Measurements from ENCODE around the gene ARFGEF2. TPM values are rescaled to one million over a fixed set of nuclear protein-coding genes. Genes with fewer than 3 reads are reported as not detected.

The ARFGEF2 gene
- total RNA-seq, 2 experiments from 2014 or later, result 19.8 to 20.6 TPM

DNA sequence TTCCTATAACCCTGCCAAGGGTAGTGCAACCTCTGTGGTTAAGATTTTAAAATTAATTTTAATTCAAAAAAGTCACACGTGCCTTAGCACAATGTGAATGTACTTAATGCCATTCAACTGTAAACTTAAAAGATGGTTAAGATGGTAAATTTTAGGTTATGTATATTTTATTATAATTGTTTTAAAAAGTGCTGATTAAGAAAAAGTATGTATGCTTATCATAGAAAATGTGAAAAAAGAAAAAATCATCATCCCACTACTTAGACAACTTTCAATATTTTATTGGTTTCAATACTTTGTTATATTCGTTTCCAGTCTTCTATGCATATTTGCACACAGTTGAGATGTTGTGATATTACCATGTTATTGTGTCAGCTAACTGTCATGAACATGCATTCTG, 18.7 kb downstream of the ARFGEF2 start:
- H3K36me3 Mint-ChIP-seq, result peaks cover 13% of the 10 kb centered on the region
- no peak overlapping the region for H3K27ac Mint-ChIP-seq
- H3K27me3 Mint-ChIP-seq, result no peaks in the 10 kb centered on the region
- ATAC-seq (ENCODE audit: low read depth), result no peak
- no peak for DNase-seq
- no peak overlapping the region for H3K4me3 Mint-ChIP-seq
- H3K4me1 Mint-ChIP-seq, result peaks cover 9% of the 10 kb centered on the region
- POLR2A ChIA-PET, result interaction anchor here (1.1 kb wide), 1 partner anchor 35 kb away, joined by 3 read pairs; no protein-coding TSS in a partner anchor
- no peaks in the 10 kb centered on the region for H3K9me3 Mint-ChIP-seq

DNA sequence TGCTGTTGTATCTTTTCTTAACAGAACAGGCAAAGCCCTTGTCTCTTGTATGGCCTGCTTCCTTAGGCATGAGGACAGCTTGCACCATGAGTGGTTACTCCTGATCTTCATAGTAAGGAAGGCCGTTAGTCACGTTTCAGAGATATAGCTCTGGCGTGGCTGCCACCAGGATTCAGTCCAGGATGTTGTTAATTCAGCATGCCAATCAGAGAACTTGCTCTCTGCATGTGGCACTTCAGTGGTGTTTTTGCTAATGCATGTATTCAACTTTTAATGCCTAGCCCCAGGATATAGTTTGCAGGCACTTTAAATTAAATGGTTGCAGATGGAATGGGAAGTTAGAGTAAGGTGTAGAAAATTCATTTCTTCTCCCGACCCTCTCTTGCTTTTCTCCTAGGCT, 20.0 kb downstream of the ARFGEF2 start:
- Mint-ChIP-seq H3K27ac (no peak overlapping the region), H3K9me3 (no peaks in the 10 kb centered on the region), H3K36me3 (peaks cover 13% of the 10 kb centered on the region), H3K4me3 (no peak overlapping the region), H3K4me1 (peaks cover 9% of the 10 kb centered on the region), H3K27me3 (no peaks in the 10 kb centered on the region)
- DNase-seq, result no peak
- POLR2A ChIA-PET, result interaction anchor here (0.5 kb wide), 1 partner anchor 11 kb away, joined by 3 read pairs; no protein-coding TSS in a partner anchor
- no peak for ATAC-seq (ENCODE audit: low read depth)

DNA sequence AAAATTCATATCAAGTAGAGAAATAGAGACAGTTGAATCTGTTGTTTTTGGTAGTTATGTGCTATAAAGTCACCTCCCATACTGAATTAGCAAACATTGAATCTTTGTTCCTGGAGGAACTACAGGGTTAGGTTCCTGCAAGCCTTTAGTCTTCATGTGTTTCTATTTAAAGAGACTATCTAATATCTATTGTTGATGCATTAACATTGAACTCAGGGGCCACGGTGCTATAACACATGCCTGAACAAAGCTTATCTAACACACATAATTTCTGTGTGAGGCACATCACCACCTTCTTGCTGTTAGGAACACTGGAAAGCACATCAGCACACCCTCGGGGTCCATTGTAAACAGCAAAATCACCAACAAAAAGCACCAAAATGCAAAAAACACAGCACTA, 21.2 kb downstream of the ARFGEF2 start:
- DNase-seq (no peak), ATAC-seq (ENCODE audit: low read depth) (no peak)
- Mint-ChIP-seq H3K4me1 (peaks cover 9% of the 10 kb centered on the region), H3K27ac (no peak overlapping the region), H3K9me3 (no peaks in the 10 kb centered on the region), H3K27me3 (no peaks in the 10 kb centered on the region), H3K36me3 (peaks cover 8% of the 10 kb centered on the region), H3K4me3 (no peak overlapping the region)
- POLR2A ChIA-PET, result no interaction called here

DNA sequence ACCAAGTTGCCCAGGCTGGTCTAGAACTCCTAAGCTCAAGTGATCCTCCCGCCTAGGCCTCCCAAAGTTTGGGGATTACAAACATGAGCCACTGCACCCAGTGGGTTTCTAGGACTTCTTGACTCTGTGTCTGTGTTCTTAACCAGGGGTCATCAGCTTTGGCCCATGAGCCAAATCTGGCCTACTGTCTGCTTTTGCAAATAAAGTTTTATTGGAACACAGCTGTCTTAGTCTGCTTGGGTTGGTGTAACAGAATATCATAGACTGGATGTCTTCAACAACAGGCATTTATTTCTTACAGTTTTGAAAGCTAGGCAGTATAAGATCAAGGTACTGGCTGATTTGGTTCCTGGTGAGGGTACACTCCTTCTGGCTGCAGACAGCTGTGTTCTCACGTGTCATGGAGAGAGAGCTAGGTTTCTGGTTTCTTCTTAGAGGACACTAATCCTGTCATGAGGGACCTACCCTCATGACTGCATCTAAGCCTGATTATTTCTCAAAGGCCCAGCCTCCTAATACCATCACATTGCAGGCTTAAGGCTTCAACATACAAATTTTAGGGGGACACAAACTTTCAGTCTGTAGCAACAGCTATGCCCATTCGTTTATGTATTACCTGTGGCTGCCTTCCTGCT, 23.3 kb downstream of the ARFGEF2 start:
- Mint-ChIP-seq H3K27ac (no peak overlapping the region), H3K4me3 (no peak overlapping the region), H3K27me3 (no peaks in the 10 kb centered on the region), H3K36me3 (peaks cover 8% of the 10 kb centered on the region), H3K9me3 (no peaks in the 10 kb centered on the region), H3K4me1 (peaks cover 1% of the 10 kb centered on the region)
- POLR2A ChIA-PET, result no interaction called here
- DNase-seq (no peak), ATAC-seq (ENCODE audit: low read depth) (no peak)

DNA sequence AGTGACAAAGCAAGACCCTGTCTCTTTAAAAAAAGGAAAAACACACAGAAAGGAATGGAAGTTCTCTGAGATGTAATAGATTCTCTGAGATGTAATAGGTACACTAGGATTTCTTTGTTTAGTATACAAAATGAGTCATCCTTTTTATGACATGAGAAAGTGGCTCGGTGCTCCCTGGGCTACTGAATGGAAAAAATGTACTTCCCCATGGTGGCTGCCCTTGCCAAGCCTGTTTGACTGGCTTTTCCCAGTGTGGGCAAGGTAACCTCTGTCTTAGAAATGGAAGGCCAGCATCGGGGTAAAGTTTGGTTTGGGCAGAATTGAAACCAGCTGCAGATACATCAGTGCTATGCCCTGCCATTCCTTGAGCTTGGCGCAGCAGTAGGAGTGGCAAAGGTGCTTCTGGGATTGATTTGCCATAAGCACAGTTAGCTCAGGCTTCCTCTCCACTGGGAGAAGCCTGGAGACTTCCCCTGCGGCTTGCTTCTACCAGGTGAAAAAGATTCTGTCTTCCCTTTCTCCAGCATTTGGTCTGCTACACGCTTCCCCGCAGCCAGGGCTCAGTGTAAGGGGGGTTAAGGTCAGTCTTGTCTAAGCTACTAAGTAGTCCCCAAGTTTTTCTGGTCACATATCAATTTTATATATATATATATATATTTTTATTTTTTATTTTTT, 24.5 kb downstream of the ARFGEF2 start:
- POLR2A ChIA-PET, result interaction anchor here (0.9 kb wide), 1 partner anchor 26 kb away, joined by 3 read pairs; no protein-coding TSS in a partner anchor
- no peaks in the 10 kb centered on the region for H3K9me3 Mint-ChIP-seq

DNA sequence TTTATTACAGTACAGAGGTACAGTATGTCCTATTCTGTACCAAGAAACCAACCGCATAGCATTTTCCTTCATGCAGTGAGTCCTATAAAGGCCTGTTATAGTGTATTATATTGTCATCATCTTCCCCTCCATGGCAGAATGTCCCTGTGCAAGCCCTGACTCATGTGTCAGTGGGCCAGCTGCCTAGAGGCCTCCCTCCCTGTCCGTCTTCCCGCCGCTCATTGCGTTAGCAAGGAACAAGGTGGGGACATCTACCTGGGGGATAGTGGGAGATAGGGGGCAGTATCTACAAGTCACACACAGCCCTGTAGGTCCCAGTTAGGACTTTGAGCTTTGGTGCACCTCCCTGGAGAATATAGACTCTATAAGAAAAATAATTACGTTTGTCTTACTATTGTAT, 27.1 kb downstream of the ARFGEF2 start:
- no peaks in the 10 kb centered on the region for H3K9me3 Mint-ChIP-seq
- peaks cover 6% of the 10 kb centered on the region for H3K36me3 Mint-ChIP-seq
- peaks cover 3% of the 10 kb centered on the region for H3K4me1 Mint-ChIP-seq
- H3K4me3 Mint-ChIP-seq, result no peak overlapping the region
- no peak for ATAC-seq (ENCODE audit: low read depth)
- DNase-seq, result no peak
- POLR2A ChIA-PET, result no interaction called here
- H3K27ac Mint-ChIP-seq, result no peak overlapping the region
- no peaks in the 10 kb centered on the region for H3K27me3 Mint-ChIP-seq

More for the DNA sequence above, 24.5 kb downstream of the ARFGEF2 start:
- DNase-seq (no peak), ATAC-seq (ENCODE audit: low read depth) (no peak)
- no peaks in the 10 kb centered on the region for H3K27me3 Mint-ChIP-seq
- H3K36me3 Mint-ChIP-seq, result peaks cover 8% of the 10 kb centered on the region
- no peak overlapping the region for H3K27ac Mint-ChIP-seq
- no peak overlapping the region for H3K4me3 Mint-ChIP-seq
- H3K4me1 Mint-ChIP-seq, result no peaks in the 10 kb centered on the region

DNA sequence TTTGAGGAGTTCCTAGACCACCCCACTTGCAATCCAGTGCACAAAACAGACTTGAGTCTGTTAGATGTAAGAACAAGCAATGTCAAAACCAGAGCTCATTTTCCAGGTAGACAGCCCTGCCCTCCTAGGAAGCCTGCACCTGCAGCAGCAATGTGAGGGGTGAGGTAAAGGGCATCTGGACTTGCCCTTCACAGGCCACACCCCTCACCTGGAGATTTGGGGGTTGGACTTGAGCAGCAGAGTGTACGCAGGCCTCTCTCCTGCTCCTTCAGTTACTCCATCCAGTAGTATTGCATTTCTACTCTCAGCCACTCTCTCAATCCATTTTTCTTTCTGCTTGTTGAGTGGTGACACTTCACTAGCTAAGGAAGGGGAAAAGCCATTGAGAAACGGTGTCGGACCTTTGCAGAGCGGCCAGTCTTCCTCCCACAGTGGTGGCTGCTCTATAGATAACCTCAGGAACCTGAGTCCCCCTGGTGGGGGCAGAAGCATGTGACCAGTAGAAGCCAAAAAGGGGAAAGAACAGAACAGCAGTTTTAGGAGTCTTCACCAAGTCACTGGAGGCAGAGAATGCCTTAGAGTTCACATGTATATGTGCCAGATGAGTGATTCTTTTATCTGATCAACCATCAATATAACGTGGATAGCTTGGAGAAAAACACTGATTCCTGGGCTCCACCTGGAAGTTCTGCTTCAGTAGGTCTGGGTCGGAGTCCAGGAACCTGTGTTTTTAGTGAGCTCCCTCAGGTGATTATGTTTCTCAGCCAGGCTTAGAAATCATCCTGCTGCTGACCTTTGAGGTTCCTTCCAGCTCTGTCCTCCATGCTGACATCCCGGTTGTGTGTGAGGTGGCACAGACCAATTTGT, 28.0 kb downstream of the ARFGEF2 start:
- no peak overlapping the region for H3K4me3 Mint-ChIP-seq
- peaks cover 3% of the 10 kb centered on the region for H3K4me1 Mint-ChIP-seq
- DNase-seq, result no peak
- no peak overlapping the region for H3K27ac Mint-ChIP-seq
- no peaks in the 10 kb centered on the region for H3K9me3 Mint-ChIP-seq
- no peaks in the 10 kb centered on the region for H3K27me3 Mint-ChIP-seq
- POLR2A ChIA-PET, result interaction anchor here (0.6 kb wide), 1 partner anchor 11 kb away, joined by 4 read pairs; no protein-coding TSS in a partner anchor
- peaks cover 5% of the 10 kb centered on the region for H3K36me3 Mint-ChIP-seq
- no peak for ATAC-seq (ENCODE audit: low read depth)

DNA sequence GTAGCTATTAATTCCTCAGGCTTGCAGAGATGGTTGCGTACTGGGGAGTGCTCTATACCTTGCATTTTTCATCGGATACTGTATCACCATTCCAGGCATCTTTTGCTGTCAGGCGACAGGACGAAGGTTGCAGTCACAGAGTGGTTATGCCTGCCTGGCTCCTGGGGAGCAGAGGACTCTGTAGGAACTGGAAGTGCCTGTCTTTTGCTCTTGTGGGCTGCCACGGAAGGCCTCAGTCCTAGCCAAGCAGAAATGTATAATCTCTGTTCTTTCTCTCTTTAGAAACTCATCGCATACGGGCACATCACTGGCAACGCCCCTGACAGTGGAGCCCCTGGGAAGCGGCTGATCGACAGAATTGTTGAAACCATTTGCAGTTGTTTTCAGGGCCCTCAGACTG, 29.5 kb downstream of the ARFGEF2 start:
- POLR2A ChIA-PET, result no interaction called here
- Mint-ChIP-seq H3K4me1 (peaks cover 3% of the 10 kb centered on the region), H3K27ac (no peak overlapping the region), H3K4me3 (no peak overlapping the region), H3K27me3 (no peaks in the 10 kb centered on the region), H3K36me3 (peaks cover 10% of the 10 kb centered on the region), H3K9me3 (no peaks in the 10 kb centered on the region)
- no peak for ATAC-seq (ENCODE audit: low read depth)
- DNase-seq, result no peak

DNA sequence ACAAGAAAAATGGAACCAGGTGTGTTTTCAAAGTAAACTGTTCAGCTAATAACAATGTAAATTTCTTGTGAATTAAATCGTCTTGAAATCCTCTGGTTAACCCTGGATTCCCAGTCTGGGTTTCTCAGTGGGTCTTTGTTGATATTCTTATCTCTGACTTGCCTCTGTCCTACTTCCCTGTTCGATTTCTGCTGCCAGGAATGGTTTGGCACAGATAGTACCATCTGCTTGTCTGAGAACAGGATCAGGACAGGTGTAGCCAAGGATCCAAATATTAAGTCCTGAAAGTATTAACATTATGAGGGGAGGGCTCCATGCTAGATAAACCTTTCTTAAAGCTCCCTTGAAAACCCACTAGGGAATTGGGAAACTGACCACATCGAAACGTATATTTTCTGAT, 30.1 kb downstream of the ARFGEF2 start:
- no peak overlapping the region for H3K4me3 Mint-ChIP-seq

DNA sequence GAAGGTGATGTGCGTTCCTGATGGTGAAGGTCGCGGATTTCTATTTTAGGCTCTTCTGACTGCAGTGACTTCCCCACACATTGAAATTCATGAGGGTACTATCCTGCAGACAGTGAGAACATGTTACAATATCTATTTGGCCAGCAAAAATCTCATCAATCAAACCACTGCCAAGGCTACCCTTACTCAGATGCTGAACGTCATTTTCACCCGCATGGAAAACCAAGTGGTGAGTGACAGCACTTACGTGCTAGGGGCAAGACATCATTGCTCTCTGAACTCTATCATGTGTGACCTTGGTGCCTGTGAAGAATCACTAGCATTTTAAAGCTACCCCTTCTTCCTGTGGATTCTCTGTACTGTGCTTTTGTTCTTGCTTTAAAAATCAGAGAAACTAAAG, 31.1 kb downstream of the ARFGEF2 start:
- DNase-seq (no peak), ATAC-seq (ENCODE audit: low read depth) (no peak)
- POLR2A ChIA-PET, result interaction anchor here (0.7 kb wide), 1 partner anchor 11 kb away, joined by 3 read pairs; no protein-coding TSS in a partner anchor
- no peaks in the 10 kb centered on the region for H3K27me3 Mint-ChIP-seq
- no peak overlapping the region for H3K4me3 Mint-ChIP-seq
- no peak overlapping the region for H3K27ac Mint-ChIP-seq
- H3K9me3 Mint-ChIP-seq, result no peaks in the 10 kb centered on the region
- H3K4me1 Mint-ChIP-seq, result peaks cover 3% of the 10 kb centered on the region
- H3K36me3 Mint-ChIP-seq, result peaks cover 10% of the 10 kb centered on the region

More for the DNA sequence above, 30.1 kb downstream of the ARFGEF2 start:
- Mint-ChIP-seq H3K27me3 (no peaks in the 10 kb centered on the region), H3K4me1 (peaks cover 3% of the 10 kb centered on the region), H3K9me3 (no peaks in the 10 kb centered on the region), H3K36me3 (peaks cover 10% of the 10 kb centered on the region), H3K27ac (no peak overlapping the region)
- DNase-seq (no peak), ATAC-seq (ENCODE audit: low read depth) (no peak)
- POLR2A ChIA-PET, result no interaction called here

DNA sequence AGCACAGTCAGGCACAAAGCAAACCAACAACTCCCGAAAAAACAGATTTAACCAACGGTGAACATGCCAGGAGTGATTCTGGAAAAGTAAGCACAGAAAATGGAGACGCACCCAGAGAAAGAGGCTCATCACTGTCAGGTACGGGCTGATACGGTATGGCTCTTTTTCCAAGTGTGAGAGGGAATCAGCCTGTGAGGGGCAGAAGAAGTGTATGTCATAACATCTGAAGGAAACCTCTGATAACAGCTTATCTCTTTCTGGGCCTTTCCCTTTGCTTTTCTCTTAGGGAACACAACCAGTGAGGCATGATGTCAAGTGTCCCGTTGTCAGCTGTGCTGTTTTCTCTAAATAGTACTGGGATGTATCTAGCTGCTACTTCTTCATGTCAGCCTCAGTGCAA, 32.1 kb downstream of the ARFGEF2 start:
- peaks cover 12% of the 10 kb centered on the region for H3K36me3 Mint-ChIP-seq
- no peak overlapping the region for H3K27ac Mint-ChIP-seq
- peaks cover 3% of the 10 kb centered on the region for H3K4me1 Mint-ChIP-seq
- POLR2A ChIA-PET, result no interaction called here
- no peak overlapping the region for H3K4me3 Mint-ChIP-seq
- no peaks in the 10 kb centered on the region for H3K27me3 Mint-ChIP-seq
- ATAC-seq (ENCODE audit: low read depth) (no peak), DNase-seq (no peak)
- H3K9me3 Mint-ChIP-seq, result no peaks in the 10 kb centered on the region

DNA sequence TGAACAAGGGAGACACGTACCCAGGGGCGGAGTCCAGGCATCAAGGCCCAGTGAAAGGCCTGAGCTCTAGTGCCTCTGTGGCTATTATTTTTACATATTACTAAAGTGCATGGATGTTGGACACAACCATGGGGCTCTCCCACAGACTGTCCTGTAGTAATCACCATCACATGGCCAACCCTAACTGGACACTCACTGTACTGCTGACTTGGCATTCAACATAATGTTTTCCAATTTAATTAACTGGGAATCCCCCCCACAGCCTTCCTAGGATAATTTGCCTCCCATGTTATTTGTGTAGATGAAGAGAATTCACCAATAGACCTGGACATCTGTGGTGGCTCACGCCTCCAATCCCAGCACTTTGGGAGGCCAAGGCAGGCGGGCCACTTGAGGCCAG, 34.5 kb downstream of the ARFGEF2 start:
- H3K27me3 Mint-ChIP-seq, result no peaks in the 10 kb centered on the region
- ATAC-seq (ENCODE audit: low read depth), result no peak
- no peak overlapping the region for H3K4me3 Mint-ChIP-seq
- POLR2A ChIA-PET, result no interaction called here
- H3K36me3 Mint-ChIP-seq, result peaks cover 12% of the 10 kb centered on the region
- DNase-seq, result no peak
- H3K4me1 Mint-ChIP-seq, result peaks cover 5% of the 10 kb centered on the region
- H3K27ac Mint-ChIP-seq, result no peak overlapping the region
- no peaks in the 10 kb centered on the region for H3K9me3 Mint-ChIP-seq

DNA sequence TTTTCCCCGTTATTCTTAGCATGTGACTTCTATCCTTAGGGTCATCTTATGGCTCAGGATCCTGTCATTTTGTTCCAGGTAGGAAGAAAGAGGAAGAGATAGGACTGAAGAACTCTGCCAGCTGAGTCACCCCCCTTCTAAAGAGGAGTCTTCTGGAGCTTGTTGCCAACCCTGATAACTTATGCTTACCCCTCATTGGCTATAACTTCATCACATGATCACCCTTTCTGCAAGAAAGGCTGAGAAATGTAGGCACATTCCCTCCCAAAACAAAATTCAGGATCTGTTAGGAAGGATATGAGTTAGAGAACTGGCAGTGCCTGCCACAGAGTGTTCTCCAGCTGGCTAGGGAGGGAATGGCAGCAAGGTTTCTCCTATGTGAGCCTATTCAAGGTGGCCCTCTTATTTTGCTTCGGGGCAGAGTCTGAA, 35.6 kb downstream of the ARFGEF2 start:
- POLR2A ChIA-PET, result no interaction called here
- Mint-ChIP-seq H3K4me1 (peaks cover 2% of the 10 kb centered on the region), H3K4me3 (no peak overlapping the region), H3K27ac (no peak overlapping the region), H3K9me3 (no peaks in the 10 kb centered on the region), H3K27me3 (no peaks in the 10 kb centered on the region), H3K36me3 (peaks cover 8% of the 10 kb centered on the region)
- ATAC-seq (ENCODE audit: low read depth) (no peak), DNase-seq (no peak)
